ENCODE measurements around the gene CPEB4.

The CPEB4 gene

DNA sequence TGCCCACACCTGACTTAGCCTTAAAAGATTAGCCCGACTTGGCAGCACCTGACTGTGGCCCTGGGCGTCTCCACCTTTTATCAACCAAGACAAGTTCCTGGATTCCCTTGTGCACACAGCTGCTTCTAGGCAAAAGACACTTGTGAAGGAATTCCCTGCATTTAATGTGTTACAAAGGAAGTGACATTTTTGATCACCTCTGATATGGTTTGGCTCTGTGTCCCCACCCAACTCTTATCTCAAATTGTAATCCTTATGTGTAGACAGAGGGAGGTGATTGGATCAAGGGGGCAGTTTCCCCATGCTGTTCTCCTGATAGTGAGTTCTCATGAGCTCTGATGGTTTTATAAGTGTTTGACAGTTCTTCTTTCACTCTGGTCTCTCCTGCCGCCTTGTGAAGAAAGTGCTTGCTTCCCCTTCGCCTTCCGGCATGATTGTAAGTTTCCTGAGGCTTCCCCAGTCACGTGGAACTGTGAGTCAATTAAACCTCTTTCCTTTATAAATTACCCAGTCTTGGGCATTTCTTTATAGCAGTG is 2.6 kb upstream of the CPEB4 start:
- no peak for DNase-seq

DNA sequence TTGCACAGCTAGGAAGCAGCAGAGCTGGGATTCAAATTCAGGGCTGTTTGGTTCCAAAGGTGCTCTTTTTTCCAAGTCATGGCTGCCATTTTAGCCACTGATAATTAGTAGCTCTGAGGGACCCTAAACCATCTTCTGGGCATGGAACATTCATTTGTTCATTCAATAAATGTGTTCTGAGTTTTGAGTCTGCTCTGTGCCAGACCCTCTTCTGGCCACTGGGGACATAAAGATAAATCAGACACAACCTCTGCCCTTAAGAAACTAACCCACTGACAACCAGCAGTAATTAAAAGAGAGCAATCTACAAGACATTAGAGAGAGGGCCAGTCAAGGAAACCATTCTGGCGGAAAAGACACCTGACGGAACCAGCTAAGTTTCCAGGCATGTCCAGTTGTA is 2.0 kb upstream of the CPEB4 start:
- DNase-seq, result no peak

DNA sequence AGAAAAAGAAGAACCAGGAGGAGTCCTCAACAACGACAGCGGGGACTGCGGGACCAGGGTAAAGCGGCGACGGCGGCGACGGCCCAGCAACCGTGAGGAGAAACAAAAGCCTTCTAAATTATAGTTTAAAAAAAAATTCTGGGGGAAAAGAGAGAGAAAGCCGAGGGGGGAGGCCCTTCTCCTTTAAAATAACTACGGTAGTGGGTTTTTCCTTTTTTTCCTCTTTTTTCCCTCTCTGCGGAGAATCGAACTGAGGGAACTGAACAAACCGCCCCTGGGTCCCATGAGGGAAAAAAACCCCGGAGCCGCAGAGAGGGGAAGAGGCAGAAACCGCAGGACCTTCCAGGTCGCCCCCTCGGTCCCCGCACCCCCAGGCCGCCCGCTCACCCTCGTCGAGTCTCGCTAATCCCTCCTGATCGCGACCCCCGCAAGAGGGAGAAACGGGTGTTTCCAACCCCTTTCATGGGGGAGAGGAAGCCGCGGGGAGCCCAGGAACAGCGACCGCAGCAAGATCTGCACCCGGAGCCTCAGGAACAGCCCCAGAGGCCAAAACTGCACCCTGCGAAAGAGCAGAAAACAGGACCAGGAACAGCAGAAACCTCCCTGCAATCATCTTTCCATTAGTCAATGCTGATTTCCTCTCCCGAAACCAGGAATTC is 453 bp downstream of the CPEB4 start:
- no peak for DNase-seq

DNA sequence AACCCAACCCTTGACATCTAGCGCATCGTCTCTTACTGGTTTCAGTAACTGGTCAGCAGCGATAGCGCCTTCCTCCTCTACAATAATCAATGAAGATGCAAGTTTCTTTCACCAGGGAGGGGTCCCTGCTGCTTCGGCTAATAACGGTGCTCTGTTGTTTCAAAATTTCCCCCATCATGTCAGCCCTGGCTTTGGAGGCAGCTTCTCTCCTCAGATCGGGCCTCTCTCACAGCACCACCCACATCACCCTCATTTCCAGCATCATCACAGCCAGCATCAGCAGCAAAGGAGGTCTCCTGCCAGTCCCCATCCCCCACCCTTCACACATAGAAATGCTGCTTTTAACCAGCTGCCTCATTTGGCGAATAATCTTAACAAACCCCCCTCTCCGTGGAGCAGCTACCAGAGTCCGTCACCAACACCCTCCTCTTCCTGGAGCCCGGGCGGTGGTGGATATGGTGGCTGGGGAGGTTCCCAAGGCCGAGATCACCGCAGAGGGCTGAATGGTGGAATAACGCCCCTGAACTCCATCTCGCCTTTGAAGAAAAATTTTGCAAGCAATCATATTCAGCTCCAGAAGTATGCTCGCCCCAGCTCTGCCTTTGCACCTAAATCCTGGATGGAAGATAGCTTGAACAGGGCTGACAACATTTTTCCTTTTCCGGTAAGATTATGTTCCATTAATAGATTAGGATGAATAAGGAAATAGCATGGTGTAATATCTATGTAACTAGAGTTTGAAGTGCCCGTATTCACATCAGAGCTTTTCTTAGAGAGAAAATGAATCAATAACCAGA is 2.2 kb downstream of the CPEB4 start:
- DNase-seq, result no peak

DNA sequence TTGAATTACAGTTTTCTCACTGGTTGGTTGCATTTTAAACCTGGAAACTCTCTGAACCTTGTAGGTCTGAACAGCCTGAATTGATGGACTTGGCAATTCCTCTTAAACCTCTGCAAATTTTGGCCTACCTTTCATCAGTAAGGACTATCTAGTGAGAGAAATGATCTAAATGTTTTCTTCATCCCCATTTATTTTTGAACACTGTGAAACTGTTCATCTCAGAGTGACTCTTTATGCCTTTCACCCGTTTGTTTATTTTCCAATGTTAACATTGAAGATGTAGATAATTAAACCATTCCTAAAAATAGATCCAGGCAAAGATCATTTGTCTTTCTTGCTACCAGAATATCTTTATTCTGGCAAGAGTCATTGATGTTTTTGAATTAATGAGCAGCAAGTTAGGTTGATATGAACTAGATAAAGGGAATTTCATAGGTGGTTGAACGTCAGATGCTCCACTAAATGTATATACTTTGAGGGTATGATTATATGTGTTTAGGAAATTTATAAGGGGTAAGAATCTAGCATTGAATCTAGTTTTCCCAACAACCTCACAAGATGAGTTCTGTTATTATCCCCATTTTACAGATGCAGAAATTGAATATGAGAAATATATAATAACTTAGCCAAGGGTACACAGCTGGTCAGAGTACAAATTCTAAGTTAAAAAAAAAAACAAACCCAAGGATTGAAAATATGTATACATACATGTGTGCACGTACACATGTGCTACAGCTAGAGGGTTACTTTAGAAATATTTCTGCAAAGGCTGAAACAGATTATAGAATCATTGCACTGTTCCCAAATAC is 3.4 kb downstream of the CPEB4 start:
- DNase-seq, result no peak

DNA sequence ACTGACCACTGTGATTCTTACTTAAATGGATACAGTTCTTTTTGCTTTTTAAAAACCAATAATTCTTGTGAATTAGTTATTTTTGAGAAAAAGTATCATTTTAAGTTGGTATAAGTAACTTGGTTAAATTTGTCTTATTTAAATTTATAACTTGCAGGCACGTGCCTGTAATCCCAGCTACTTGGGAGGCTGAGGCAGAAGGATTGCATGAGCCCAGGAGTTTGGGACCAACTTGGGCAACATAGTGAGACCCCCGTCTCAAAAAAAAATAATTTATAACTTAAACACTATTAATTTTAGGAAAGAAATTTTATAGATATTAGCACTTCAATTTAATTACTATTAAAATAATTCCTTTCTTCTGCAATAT is 5.0 kb downstream of the CPEB4 start:
- DNase-seq, result no peak

DNA sequence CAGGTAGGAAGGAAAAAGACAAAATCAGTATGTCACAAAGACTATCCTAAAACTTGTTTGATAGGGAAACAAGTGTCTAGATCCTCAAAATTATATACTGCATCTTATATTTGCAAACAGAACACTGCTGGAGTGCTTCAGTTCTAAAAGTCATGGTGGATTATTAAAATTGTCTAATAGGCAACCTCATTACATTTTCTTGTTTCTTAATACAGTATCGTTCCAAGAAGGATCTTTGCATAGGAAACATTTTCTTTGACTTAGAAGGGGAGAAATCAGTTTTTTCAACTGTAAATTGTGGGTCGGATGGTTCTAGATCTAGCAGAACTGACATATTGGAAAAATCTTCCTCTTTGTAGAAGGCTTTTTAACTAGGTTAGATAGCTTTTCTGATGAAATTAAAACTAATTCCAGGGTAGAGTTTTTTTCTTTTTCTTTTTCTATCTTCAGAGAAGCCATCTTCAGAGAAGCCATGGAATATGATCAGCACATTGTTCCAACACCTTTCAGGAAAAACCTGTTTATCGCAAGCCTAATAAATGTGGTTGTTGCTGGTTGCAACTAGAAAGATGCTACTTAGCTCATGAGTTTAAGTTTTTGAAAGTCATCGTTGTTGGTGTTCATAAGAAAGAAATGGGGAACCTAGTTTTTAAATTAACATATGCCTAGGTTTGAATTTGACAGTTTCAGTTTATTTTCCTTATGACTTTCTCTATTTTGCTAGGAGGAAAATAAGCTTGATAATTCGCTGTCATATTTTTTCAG is 7.4 kb downstream of the CPEB4 start:
- DNase-seq, result no peak

DNA sequence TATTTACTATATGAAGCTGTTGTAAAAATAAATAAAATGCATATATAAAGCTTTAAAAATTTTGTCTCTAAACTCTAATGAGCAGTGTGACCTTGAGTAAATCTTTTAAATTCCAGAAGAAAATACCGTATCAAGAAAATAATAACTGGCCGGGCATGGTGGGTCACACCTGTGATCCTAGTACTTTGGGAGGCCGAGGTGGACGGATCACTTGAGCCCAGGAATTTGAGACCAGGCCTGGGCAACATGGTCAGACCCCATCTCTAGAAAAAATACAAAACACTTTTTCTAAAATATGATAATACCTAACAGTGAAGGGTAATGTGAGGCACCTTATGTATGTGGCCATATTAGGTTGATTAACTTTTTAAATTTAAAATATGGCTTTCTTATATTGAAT is 8.5 kb downstream of the CPEB4 start:
- DNase-seq, result no peak

DNA sequence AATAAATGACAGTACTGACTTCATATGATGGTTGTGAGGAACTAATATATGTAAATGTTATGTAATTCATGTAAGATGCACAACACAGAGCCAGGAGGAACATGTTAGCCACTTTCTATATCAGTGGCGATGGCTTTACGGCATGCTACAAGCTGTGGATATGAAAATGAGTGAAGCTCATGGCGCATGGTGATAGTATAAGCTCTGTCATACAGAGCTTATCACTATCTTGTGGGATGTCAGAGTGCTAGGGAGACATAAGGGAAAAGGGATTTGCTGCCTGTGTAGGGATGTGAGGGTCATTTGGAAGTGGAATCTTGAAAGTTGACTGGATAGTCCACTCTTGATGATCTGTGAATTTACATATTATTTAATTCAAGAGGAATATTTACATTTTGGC is 13.6 kb downstream of the CPEB4 start:
- DNase-seq, result no peak

DNA sequence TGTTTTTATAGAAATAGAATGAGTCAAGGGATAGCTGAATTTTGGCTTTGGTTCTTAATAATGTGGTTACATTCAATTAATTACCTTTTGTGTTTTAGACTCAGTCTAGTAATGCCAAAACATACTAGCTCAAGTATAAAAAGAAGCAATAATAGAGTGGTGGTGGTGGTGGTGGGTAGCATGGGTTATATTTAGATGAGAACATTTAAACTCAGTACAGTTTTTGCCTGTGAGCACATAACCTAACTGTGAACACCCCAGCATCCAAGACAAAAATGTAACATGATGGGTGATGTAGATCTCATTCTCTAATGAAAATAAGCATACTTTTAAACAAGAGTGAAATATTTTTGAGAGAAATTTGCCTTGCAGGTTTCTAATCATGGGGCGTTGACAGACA is 14.2 kb downstream of the CPEB4 start:
- DNase-seq, result no peak

DNA sequence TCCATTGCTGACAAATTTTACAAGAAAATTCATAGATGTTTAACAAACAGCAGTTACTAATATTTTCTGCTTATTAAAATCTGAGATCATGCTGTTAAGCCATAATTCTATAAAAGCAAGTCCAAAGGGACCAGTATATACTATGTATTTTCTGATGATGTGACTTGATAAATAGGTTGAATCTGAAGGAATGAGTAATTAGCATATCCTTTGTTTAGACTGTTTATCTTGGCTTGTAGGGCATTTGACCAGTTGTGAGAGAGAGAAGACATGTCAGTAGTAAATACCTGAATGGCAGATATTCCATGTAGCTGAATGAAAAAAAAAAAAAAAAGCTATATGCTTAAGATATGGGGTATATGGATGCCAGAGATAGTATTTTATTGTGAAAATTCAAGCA is 14.6 kb downstream of the CPEB4 start:
- DNase-seq, result no peak

DNA sequence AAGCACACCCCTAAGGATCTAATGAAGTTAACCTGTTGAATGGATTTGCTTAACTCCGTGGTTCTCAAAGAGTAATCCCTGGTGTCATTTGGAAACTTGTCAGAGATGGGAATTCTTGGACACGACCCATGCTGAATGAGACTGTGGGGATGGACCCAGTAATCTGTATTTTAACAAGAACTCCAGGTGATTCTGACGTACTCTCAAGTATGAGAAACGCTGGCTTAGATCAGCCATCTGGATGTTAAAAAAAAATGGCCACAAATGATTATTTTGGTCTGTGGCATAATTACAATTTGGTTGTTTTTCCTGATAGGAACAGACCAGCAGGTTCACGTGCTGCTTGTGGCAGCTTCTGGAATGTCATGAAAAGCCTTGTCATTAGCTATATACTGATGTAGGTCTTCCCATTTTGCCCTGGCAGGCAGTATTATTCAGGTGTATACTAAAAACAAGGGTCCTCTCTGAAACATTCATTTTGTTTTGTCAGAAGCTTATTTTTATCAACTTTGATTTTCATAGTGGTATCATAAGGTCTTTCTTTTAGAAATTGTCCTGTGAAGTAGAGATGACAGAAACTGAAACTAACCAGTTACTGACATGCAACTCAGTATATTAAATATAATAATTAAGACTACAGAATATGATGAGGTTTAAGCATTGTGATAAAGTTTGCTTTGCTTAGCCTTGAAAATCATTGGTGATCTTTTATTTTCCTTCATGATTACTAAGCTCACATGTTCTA is 15.4 kb downstream of the CPEB4 start:
- no peak for DNase-seq

DNA sequence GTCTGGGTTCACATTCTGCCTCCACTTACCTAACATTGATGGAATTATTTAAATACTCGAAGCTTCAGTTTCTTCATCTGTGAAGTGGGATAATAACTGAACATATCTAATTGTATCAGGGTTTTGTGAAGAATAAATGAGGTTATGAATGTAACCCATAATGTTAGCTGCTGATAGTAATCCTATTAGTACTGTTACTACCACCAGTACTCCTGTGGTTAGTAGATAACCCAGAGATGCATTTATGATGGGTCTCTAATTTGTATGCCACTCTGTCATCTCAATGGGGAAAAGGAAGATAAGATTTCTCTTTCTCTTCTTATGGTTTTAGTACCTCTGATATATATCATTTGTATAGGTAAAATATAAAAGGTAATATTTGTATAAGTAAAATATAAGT is 16.0 kb downstream of the CPEB4 start:
- no peak for DNase-seq

DNA sequence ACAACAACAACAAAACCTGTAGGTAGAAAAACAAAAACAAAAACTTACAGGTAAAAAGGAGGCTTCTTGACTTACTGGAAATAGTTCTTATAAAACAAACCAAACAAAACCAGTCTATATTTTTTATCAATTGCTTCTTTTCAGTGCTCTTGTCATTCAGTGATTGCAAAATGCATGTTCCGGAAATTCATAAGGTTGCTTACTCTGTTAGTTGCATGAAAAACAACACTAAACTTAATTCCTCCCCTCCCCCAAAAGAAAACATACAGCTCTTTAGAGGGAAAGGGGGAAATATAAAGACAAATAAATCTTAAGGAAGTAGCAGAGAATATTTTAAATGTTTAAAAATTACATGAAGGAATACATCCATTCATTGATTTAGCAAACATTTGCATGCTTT is 19.1 kb downstream of the CPEB4 start:
- DNase-seq, result no peak

DNA sequence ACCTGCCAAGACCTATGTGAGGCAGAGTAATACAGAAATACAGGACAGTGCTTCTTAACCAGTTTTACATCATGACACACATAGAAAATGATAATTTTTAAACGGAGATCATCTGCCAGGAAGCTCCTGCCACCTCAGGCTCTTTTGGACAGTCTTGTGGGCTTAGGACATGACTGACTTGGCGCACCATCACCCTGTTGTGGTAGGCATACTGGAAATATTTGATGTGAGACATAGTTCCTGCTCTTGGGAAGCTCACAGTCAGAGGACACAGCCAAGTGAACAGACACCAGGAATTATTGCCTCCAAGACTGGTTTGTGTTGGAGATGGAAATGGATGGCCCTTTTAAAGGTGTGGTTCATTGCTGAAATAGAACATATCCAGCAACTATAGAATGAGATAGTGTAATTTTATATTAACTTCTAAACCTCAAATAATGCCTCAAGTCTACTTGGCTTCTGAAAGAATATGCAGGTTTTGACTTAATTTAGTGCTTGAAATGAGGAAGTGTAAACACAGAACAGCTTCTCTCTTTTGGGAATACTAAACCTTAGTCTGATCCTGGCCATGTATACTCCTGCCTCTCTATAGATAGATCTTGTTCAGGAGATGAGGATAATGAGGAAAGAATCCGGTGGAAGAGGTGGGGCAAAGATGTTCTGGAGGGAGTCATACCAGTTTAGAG is 19.7 kb downstream of the CPEB4 start:
- no peak for DNase-seq

DNA sequence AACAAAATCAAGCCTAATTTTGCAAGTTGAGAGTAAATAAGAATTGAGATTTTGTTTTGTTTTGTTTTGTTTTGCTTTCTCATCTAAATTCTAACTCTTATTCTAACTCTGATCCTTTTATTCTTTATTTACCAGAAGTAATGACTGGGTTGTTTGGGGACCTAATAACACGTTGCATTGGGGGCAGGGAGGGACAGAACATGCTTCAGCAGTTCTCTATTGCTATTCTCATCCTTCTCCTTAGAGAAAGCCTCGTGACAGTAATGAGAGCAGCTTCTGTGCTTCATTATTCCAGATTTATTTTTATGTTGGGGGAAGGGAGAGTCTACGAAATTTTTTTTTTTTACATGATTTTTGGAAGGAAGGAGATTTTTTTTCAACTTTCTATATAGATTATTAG is 21.1 kb downstream of the CPEB4 start:
- no peak for DNase-seq

DNA sequence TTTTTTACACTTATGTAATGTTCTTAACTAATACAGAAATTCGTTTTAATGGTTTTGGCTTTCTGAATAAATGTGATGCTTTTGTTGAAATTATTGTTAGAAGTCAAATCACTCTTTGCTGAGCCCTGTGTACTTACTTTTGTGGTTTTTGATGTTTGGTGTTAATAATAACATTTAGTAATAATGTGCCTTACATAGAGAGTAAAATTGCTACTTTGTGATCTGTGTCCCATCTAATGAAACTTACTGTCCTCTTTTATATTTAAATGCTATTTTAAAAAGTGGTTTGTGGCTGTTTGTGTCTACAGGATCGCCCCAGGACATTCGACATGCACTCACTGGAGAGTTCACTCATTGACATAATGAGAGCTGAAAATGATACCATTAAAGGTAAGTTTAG is 22.1 kb downstream of the CPEB4 start:
- DNase-seq, result no peak

DNA sequence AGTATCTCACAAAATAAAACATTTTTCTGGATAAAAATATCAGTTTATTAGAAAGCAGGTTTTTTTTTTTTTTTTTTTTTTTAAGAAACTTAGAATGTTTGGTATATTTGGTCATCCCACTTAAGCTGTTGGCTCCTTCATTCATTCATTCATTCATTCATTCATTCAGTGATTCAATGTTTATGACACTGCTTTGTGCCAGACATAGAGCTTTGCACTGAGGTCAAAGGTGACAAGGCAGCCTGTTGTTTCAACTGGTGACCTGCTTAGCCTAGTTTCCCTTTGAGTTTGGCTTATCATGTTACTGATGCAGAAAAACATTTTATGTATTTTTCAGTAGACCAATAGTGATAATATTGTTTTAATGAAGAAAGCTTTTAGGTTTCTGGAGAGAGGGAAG is 23.5 kb downstream of the CPEB4 start:
- DNase-seq, result no peak

DNA sequence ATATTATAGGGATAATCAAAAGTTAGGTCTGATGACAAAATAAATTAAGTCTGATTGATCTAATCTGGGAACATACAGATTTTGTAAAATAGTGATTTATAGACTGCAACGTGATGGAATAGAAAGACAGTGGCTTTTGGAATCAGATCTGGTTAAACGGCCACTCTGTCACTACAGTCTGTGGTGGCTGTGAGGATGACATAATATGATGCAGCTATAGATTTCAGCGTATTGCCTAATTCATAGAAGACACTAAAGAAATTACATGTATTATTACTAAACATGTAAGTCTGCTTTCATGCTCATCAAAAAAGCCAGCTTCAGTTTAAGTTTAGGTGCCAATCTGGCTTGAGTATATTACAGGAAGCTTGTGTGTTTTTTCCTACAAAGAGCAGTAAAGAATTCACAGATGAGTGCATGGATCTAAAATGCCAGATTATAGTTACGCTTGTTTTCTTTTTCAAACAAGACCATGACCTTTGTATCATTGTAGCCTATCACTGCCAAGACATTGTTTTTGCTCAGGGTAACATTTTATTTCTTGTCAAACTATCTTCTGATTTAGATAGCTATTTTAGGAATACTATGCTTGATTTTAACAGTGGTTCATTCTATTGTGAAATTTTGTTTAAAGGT is 25.7 kb downstream of the CPEB4 start:
- DNase-seq, result no peak

DNA sequence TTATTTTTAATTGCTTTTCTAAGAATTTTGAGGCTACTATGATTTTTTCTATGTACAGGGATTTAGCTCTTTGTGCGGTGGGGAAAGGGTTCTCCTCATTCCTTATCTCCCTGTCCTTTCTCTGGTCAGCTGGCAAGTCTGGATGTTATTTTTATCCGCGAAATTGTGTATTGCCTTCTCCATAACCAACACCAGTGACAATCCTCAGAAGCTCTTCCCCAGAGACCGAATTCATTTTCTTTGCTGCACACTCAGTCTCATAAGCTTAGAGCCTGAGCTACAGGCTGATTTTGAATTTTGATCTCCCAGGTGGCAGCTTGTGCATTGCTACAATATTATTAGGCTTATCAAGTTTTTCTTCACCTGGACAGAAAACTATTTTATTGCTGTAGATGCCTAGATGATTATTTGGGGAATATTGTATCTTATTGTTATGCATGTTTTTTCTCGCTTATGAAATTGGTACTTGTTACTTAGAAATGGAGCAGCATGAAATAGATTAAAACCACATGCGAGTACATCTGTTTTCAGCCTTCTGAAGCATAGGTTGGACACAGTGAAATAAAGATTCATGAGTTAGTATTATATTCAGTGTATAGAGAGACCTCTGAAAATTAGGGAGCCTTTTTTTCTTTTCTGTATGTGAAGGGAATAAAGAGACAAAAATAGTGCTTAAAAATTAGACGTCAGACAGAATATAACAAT is 27.3 kb downstream of the CPEB4 start:
- DNase-seq, result no peak

Data from NCI-H1105 (cell line).